ENCODE results near the gene ZSCAN9.
A peak's percentile ranks its signal among the peaks of the same experiment; 100 is the strongest.

The ZSCAN9 gene

DNA sequence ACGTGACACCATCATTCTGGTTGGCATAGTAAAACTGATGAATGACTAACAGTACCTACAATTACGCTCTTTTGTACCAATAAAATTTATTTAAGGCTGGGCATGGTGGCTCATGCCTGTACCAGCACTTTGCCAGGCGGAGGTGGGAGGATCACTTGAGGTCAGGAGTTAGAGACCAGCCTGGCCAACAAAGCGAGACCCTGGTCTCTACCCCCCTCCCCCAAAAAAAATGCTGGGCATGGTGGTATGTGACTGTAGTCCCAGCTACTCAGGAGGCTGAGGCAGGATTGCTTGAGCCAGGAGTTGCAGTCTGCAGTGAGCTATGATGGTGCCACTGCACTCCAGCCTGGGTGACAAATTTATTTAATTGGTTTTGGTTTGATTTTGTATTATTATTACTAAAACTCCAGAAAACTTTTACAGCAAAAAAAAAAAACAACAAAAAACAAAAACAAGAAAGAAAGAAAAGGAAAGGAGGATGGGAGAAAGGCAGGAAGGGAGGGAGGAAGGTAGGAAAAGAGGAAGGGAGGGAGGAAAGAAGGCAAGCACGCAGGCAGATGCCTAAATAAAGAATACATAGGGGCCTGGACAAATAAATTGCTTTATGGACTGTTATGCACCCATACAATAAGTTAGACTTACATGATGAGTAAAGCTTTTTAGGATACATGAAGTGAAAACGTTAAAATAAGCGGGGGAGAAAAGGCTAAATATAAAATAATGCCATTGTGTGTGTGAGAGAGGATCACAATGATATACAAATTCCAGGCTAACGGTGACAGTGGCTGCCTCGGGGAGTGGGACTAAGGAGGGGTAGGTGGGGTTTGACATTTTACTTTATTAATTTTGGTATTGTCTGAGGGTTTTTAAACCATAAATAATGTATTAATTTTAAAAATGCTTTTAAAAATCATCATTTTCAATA lies 682 bp upstream of the ZSCAN9 start:
- no peak for DNase-seq

DNA sequence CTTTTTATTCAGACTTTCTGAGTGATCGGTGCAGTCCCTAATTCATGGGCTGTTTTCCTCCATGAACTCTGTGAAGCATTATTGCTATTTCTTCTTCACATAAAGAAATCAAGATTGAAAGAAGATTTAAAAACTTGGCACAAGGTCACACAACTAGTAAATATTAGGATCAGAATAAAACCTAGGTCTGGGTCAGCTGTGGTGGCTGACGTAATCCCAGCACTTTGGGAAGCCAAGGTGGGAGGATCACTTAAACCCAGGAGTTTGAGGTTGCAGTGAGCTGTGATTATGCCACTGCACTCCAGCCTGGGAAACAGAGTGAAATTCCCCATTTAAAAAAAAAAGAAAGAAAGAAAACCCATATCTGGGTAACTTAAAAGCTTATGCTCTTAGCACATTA lies 1.4 kb downstream of the ZSCAN9 start:
- no peak for DNase-seq

DNA sequence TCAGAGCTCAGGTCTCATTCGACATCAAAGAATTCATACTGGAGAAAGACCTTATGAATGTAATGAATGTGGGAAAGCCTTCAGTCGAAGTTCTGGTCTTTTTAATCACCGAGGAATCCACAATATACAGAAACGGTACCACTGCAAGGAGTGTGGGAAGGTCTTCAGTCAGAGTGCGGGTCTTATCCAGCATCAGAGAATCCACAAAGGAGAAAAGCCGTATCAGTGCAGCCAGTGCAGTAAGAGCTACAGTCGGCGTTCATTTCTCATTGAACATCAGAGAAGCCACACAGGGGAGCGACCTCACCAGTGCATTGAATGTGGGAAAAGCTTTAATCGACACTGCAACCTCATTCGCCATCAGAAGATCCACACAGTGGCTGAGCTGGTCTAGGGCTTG lies 7.7 kb downstream of the ZSCAN9 start:
- DNase-seq = no peak

DNA sequence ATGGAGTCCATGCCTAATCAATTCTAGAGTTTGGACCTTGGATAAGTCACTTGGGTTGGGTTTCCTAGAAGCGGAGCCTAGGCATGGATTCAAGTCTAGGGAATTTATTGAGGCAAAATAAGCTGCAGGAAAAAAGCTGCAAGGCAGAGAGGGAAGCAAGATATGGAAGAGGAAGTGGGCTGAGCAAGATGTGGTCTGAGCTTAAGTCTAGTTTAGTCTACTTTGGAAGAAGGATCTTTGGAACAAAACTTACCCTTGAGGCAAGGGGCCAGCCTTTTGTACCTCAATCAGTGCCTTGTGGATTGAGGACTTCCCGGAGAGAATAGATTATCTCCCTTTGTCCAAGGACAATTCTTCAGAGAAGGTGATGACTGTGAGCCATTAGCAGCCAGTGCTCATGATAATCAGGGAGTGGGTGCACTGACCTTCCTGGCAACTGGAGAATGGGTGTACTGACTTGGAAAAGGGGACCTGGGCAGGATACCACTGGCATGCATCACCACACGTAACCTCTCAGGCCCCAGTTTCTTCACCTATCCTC lies 10.9 kb downstream of the ZSCAN9 start:
- DNase-seq = no peak

DNA sequence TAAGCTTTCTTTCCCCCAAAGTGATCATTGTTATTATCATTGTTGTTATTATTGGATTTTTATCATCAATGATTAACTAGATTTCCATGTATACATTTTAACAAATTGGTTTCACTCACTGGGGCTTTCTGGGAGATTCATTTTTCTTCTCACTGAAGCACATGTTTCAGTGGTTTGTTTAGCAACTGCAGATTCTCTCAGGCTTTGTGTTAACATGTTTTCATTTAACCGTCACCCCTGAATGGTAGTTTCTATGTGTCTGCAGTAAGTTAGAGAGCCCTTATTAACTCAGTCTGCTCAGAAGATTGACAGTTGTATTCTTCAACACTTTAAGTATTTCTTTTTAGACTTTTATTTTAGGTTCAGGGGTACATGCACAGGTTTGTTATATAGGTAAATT lies 14.6 kb downstream of the ZSCAN9 start:
- no peak for DNase-seq

DNA sequence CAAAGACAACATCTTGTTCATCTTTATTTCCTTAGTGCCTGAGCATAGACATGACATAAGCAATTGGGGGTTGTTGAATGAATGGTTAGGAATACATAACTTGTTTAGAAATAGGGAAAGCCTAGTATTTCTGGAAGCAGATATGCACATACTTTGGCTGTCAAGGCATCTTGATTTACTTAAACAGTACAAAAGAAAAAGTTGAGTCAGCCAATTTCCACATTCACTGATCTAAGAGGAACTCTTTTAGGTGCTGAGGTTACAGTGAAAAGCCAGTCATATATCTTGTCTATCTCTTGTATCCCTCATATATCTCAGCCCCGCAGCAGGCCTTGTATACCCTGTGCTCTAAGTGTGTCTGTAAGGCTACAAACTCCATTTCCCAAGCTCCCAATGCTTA lies 15.4 kb downstream of the ZSCAN9 start:
- DNase-seq = no peak

DNA sequence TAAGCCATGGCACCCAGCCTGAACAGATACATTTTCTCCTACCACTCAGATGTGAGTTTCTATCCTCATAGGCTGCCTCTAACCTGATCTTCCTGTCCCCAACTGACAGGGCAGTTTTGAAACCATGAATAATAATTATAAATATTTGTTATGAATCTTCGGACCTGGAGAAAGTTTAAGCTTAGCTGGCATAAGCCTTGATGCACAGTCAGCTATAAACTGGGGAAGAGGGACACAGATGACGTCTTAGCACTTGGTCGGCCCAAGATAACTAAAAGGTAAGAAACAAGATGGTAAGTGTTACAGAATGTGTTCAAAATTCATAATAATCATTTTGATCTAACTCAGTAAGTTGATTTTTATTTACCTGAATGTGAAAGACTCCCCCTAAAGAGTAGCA lies 18.9 kb downstream of the ZSCAN9 start:
- DNase-seq = no peak

DNA sequence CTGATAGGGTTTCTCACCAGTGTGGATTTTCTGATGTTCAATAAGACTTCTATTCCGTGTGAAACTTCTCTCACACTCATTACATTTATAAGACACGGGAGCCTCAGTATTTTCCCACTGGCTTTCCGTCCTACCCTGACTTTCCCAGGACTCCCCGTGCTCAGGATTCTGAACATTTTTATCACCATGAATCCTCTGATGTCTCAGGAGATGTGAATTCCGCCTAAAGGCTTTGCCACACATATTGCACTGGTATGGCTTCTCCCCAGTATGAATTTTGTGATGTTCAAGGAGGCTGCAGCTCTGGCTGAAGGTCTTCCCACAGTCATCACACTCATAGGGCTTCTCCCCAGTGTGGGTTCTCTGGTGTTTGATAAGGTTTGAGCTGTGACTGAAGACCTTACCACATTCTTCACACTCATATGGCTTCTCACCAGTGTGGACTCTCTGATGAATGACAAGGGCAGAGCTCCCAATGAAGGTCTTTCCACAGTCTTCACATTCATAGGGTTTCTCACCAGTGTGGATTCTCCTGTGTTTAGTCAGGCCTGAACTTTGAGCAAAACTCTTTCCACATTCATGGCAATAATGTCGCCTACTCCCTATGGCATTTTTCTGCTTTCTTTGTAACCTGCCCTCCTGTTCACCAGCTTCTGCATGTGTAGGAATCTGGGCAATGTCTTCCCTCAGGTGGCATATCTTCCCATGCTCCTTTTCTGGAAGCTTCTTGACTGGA lies 20.3 kb downstream of the ZSCAN9 start:
- DNase-seq = no peak

DNA sequence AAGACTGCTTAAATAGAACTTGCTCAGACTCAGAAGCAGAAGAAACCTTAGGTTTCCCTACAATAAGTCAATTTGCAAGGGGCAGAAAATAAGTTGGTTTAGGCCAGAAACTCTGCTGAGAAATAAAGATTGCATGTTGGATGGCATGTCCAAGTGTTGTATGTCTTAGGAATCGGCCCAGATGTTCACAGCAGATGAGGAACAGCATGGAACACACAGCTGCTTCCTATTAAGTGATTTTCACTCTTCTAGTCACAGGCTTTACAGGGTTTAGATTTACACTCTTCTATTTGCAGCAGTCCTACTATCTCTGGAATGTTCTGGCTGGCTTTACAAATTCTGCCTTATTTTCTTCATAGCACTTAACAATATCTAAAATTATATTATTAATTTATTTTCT lies 23.8 kb downstream of the ZSCAN9 start:
- DNase-seq = no peak

DNA sequence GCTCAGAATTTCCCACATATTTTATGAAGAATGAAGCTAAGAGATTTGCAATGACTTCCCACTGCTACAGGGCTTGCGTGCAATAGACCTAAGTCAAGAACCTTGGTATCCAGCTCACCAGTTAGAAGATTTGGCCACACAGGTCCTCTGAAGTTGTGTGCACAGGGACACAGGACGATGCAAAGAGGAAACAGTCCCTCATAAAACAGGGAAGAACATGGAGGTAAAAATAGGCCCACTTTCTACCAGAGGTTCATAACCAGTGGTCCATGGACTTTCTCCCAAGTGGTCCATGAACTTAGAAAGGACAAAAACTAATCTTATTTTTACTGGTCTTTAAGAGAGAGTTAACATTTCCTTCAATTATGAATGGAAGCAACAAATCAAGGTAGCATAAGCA lies 25.7 kb downstream of the ZSCAN9 start:
- DNase-seq = no peak

DNA sequence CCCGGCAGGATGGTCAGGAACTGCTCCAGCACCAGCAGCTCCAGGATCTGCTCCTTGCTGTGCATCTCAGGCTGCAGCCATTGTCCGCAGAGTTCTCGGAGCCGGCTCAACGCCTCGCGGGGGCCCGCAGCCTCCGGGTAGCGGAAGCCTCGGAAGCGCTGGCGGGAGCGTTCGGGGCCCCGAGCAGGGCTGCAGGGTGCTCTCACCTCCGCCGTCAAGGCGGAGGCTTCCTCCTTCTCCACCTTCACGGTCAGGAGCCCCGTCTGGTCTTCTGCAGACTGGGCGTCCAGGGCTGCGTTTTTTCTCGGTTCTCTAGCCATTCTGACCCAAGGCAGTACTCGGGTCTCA lies 26.6 kb downstream of the ZSCAN9 start:
- DNase-seq = peak; percentile 35

DNA sequence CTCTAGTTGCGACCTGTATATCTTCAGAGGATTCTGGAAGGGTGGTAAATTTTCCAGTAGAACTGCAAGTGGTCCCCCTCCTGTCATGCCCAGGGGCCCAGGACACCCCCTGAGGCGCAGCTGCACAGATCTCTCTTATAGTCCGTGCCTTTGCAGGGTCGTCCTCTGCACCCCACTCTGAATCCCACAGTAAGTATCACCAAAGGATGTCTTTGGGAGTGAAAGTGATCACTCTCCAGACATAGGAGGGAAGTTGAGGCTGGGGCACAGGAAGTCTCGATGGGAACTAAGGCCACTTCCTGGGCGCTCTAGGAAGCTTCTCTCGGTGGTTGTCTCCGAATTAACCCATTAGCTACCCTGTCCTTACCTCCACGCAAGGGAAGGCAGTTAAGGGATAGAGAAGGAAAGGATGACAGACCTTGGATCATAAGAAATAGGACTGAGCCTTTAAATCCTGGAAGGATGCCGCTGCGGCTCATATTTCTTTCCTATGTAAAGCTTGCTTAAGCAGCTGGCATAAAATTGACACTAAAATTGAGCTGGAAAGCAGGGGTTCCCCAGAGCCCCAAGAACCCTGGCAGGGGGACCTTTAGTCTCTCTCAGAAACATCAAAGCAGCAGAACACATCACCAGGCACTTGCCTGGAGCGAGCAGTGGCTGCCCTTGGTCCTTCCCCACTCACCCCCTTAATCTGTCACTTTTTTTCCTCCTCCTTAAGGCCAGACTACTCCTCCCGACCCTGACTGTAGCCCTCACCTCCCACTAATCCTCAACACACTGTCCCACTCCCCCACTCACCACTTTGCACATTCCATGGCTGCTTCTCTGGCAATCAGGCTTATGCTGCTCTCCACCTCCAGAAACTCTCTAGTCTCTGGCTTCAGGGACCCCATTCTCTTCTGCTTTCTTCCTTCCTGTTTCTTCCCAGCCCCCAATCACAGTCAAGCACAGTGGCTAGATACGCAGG lies 27.2 kb downstream of the ZSCAN9 start, which contains the start of gene ZKSCAN4:
TSS of gene ZKSCAN4 (minus strand) at position 261 of the 967 bp plus-strand sequence. CDS start 289 bp downstream, outside the sequence.
- peak; percentile 84 for DNase-seq

DNA sequence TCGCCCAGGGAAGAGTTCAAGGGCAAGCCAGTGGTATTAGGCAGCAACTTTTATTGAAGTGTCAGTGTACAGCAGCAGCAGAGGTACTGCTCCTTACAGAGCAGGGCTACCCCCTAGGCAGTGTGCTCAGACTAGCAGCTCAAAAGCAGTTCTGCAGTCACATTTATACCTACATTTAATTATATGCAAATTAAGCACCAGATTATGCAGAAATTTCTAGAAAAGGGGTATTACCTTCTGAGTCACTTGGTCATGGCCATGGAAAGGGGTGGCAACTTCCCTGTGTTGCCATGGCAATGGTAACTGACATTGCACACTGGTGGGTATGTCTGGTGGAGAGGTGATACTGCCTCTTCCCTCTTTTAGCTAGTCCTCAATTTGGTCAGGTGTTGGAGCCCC lies 29.0 kb downstream of the ZSCAN9 start:
- no peak for DNase-seq

DNA sequence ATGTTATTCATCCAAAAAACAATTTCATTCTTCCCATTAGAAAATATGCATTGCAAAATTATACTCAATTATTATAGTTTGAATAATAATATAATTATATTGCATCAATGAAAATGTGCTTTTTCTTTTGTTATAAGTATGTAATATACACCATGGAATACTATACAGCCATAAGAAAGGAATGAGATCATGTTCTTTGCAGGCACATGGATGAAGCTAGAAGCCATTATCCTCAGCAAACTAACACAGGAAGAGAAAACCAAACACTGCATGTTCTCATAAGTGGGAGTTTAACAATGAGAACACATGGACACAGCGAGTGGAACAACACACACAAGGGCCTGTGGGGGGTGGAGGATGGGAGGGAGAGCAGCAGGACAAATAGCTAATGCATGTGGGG lies 32.0 kb downstream of the ZSCAN9 start:
- DNase-seq = no peak

DNA sequence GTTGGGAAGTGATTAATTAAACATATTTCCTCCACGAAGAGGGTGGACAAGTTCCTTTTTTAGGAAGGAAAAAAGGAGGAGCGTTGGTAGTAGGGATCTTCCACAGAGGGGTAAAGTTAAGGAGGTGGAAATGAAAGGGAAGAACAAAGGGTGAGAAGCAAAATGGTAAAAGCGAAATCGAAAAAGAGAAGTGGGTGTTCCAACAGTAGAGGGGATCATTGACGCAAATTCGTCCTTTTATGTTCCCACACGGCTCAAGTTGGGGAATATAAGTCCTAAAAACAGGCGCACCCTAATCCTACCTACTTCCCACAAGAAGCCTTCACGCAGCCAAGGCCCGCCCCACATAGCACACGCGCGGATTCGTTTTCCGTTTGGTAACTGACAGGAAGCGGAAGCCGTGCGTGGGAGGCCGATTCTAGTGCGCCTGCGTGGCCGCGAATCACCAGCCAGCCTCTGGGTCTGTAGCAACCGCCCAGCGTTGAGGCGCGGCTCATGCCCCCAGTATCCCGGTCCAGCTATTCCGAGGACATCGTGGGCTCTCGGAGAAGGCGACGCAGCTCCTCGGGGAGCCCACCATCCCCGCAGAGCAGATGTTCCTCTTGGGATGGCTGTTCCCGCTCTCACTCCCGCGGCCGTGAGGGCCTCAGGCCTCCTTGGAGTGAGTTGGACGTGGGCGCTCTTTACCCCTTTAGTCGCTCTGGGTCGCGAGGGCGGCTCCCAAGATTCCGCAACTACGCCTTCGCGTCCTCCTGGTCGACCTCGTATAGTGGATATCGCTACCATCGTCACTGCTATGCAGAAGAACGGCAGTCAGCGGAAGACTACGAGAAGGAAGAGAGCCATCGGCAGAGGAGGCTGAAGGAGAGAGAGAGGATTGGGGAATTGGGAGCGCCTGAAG lies 34.1 kb downstream of the ZSCAN9 start, which contains the start of gene NKAPL:
TSS of gene NKAPL (plus strand) at position 421 of the 901 bp plus-strand sequence. CDS start at position 496, 75 bp downstream.
- peak; percentile 63 for DNase-seq

DNA sequence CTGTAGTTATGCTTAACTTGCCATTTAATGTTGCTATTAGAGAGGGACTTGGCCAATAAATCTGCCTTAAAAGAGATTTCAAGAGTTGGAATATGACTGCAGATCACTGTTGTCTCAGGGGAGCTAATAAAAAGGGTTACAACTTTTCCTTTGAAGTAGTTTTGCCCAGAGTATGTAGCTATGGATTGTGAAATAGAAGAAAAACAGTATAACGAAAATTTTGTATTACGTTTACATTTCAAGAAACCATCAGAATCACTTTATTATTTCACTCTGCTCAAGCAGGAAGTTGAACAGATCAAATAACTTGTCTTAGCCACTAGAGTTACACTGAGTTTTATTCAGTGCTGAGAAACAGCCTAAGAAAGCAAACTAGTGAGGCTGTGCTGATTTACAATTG lies 38.8 kb downstream of the ZSCAN9 start:
- DNase-seq = no peak

DNA sequence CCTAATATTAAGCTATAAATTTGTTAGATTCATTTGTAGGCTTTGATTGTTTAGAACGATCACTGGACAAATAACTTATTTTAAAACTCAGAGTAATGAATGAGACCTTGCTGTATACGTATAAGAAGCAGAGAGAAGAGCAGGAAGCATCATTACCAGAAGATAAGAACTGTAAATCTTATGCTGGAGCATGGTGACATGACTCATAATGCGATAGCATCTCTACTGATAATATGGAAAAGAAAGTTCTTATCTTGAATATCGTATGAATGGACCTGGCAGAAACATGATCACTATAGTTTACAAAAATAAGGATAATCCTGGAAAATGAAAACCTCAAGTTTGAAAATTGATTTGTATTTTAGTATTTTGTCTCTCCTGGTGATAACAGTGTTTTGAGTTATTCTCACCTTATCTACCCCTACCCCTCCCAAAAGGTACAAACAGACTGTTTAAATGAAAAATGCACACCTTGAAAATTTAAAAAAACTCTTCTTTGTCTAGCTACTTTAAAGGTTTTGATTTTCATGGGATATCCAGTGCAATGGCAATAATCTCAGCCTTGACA lies 39.8 kb downstream of the ZSCAN9 start:
- no peak for DNase-seq

DNA sequence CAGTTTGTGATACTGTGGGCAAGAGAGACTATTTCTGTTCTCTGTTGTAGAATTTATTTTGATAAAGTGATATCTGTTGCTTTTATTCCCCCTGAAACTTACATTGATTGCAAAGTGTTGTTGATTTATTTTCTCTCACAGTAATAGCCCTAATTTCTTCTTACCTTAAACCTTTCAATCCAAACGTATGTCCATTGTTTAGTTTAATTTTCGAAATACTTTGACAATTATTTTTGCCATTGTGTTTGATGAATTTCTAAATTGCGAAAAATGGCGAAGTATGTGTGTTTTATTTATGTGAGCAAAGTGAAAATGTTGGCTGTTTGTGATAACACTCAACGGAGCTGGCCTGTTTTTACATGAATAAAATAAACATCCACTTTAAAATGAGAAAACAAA lies 41.5 kb downstream of the ZSCAN9 start:
- no peak for DNase-seq

DNA sequence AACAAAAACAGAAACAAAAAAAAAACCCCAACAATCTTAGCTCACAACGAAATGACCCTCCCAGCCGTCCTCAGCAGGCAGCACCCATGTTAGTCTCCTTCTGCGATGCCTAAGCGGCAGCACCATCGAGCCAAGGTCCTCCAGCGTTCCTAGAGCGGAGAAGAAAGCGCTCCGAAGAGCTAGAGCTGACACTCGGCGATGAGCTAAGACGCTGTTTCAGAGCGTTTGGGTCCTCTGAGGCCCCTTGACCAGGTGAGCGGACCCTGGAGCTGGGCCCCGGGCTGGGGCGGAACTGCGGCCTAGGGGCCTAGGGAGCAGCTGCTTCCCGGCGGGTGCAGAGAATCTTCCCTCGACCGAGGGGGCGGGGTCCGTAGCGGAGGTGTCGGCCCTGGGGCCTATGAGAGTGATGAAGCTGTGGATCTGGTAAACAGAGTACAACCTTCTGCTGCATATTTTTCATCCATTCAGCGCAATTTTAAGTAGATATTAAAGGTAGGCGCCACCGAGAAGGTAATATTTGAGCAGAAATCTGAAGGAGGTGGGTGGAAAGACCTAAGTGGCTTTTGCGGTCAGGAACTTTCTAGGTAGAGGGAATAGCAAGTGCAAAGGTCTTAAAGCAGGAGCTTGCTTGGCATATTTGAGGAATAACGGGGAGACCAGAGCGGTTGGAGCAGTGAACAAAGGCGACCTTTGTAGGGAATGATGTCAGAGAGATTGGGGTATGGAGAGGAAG lies 42.1 kb downstream of the ZSCAN9 start, which contains the start of gene ZSCAN26:
TSS of gene ZSCAN26 (plus strand) at position 182 of the 733 bp plus-strand sequence. CDS start 4,777 bp downstream, outside the sequence.
- DNase-seq = peak; percentile 91

DNA sequence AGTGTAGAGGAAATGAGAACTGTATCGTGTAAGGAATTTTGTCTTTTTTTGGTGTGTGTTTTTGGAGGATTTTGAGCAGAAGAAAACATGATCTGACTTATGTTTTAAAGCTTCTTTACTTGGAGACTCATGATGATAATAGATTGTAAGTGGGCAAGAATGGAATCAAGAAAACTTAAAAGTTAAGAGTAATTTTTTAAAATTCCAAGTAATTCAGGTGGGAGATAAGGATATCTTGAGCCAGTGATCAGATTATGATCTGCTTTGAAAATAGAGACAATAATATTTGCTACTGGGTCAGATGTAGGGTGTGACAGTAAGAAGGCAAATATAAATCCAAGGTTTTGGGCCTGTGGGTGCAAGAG lies 42.6 kb downstream of the ZSCAN9 start:
- no peak for DNase-seq

All from activated naive CD4-positive, alpha-beta T cell treated with anti-CD3 and anti-CD28 coated beads, Interleukin-2, amount 50 U/mL, for 16 hours (primary cell).